Measurements from ENCODE around the gene MYO1E. TPM values are rescaled to one million over a fixed set of nuclear protein-coding genes. Genes with fewer than 3 reads are reported as not detected.

The MYO1E gene
- polyA plus RNA-seq, 1 donor from 2014 or later: 0.38 TPM

- Histone ChIP-seq H4K20me1 (ENCODE audit: insufficient read depth) (no peaks in the 10 kb centered on the region), H3K27me3 (ENCODE audit: insufficient read depth, low read depth, low read length) (no peaks in the 10 kb centered on the region), H3K9ac (ENCODE audit: low read length) (no peak overlapping the region), H3K27ac (ENCODE audit: low read length) (no peak overlapping the region), H3K4me3 (ENCODE audit: low read length) (no peak overlapping the region), H3K36me3 (ENCODE audit: insufficient read depth, low read length) (no peaks in the 10 kb centered on the region), H2AFZ (ENCODE audit: low read depth, low read length) (no peak overlapping the region), H3K4me2 (ENCODE audit: low read length) (no peak overlapping the region), H3K9me3 (ENCODE audit: low read length) (no peaks in the 10 kb centered on the region), H3K79me2 (replicated peaks; ENCODE audit: insufficient read depth, low read length) (no peaks in the 10 kb centered on the region), H3K9me2 (ENCODE audit: insufficient read depth, low read length) (no peaks in the 10 kb centered on the region), H3F3A (ENCODE audit: insufficient read depth, low read length, poor library complexity, severe bottlenecking) (no peaks in the 10 kb centered on the region)
- TF ChIP-seq TAF1 (IDR thresholded peaks at IDR 0.05; ENCODE audit: low read depth) (no peak), RAD21 (conservative IDR thresholded peaks at IDR 0.05) (no peak), SMC3 (conservative IDR thresholded peaks at IDR 0.05; ENCODE audit: poor library complexity) (no peak), MXI1 (conservative IDR thresholded peaks at IDR 0.05; ENCODE audit: poor library complexity, severe bottlenecking) (no peak), REST (IDR thresholded peaks at IDR 0.05; ENCODE audit: borderline replicate concordance) (no peak), EP300 (conservative IDR thresholded peaks at IDR 0.05; ENCODE audit: poor library complexity, severe bottlenecking) (no peak), CTCF (IDR thresholded peaks at IDR 0.05; ENCODE audit: poor library complexity, severe bottlenecking) (no peak), POLR2AphosphoS5 (IDR thresholded peaks at IDR 0.05) (no peak), EZH2 (IDR thresholded peaks at IDR 0.05; ENCODE audit: borderline replicate concordance, insufficient read depth, low read length, poor library complexity, severe bottlenecking) (no peak)
Measured at GRCh38 chr15:59116141-59116540, 256.5 kb downstream of the MYO1E start.

- Histone ChIP-seq H3K36me3 (ENCODE audit: insufficient read depth, low read length) (no peaks in the 10 kb centered on the region), H3K79me2 (replicated peaks; ENCODE audit: insufficient read depth, low read length) (no peaks in the 10 kb centered on the region), H2AFZ (ENCODE audit: low read depth, low read length) (no peak overlapping the region), H3K27me3 (ENCODE audit: insufficient read depth, low read depth, low read length) (no peaks in the 10 kb centered on the region), H3K9me3 (ENCODE audit: low read length) (no peaks in the 10 kb centered on the region), H3K9me2 (ENCODE audit: insufficient read depth, low read length) (no peaks in the 10 kb centered on the region), H3K4me3 (ENCODE audit: low read length) (no peak overlapping the region), H3K27ac (ENCODE audit: low read length) (no peak overlapping the region), H3K9ac (ENCODE audit: low read length) (no peak overlapping the region), H3K4me2 (ENCODE audit: low read length) (no peak overlapping the region), H4K20me1 (ENCODE audit: insufficient read depth) (no peaks in the 10 kb centered on the region), H3F3A (ENCODE audit: insufficient read depth, low read length, poor library complexity, severe bottlenecking) (no peaks in the 10 kb centered on the region)
- TF ChIP-seq POLR2AphosphoS5 (IDR thresholded peaks at IDR 0.05): no peak
- no peak for TF ChIP-seq MXI1 (conservative IDR thresholded peaks at IDR 0.05; ENCODE audit: poor library complexity, severe bottlenecking)
- no peak for TF ChIP-seq TAF1 (IDR thresholded peaks at IDR 0.05; ENCODE audit: low read depth)
- TF ChIP-seq REST (IDR thresholded peaks at IDR 0.05; ENCODE audit: borderline replicate concordance): no peak
Measured at GRCh38 chr15:59115047-59115446, 257.6 kb downstream of the MYO1E start.
